ENCODE measurements around the gene ZNF668.

ZNF668 gene

GRCh38 chr16:31080756-31081419 lies 6.8 kb upstream of the ZNF668 start:
- no peak overlapping the region for H3K4me3 ChIP-seq (ENCODE audit: low read length)
- no peak for DNase-seq (ENCODE audit: low read depth)
- no peak for TF ChIP-seq CTCF (conservative IDR thresholded peaks at IDR 0.05; ENCODE audit: low read depth, low read length)

- TF ChIP-seq CTCF (conservative IDR thresholded peaks at IDR 0.05; ENCODE audit: low read depth, low read length): no peak
- H3K4me3 ChIP-seq (ENCODE audit: low read length): no peak overlapping the region
- no peak for DNase-seq (ENCODE audit: low read depth)
Observed at GRCh38 chr16:31080035-31080629, 6.1 kb upstream of the ZNF668 start.

GRCh38 chr16:31079342-31079944 lies 5.4 kb upstream of the ZNF668 start:
- no peak overlapping the region for H3K4me3 ChIP-seq (ENCODE audit: low read length)
- DNase-seq (ENCODE audit: low read depth): no peak
- no peak for TF ChIP-seq CTCF (conservative IDR thresholded peaks at IDR 0.05; ENCODE audit: low read depth, low read length)

- TF ChIP-seq CTCF (conservative IDR thresholded peaks at IDR 0.05; ENCODE audit: low read depth, low read length): no peak
- H3K4me3 ChIP-seq (ENCODE audit: low read length): no peak overlapping the region
- DNase-seq (ENCODE audit: low read depth): no peak
Observed at GRCh38 chr16:31078597-31079341, 4.7 kb upstream of the ZNF668 start.

GRCh38 chr16:31077592-31078396 lies 3.8 kb upstream of the ZNF668 start:
- no peak overlapping the region for H3K4me3 ChIP-seq (ENCODE audit: low read length)
- DNase-seq (ENCODE audit: low read depth): no peak
- TF ChIP-seq CTCF (conservative IDR thresholded peaks at IDR 0.05; ENCODE audit: low read depth, low read length): no peak

GRCh38 chr16:31077024-31077423 lies 3.0 kb upstream of the ZNF668 start:
- TF ChIP-seq CTCF (conservative IDR thresholded peaks at IDR 0.05; ENCODE audit: low read depth, low read length): no peak
- H3K4me3 ChIP-seq (ENCODE audit: low read length): no peak overlapping the region
- no peak for DNase-seq (ENCODE audit: low read depth)
